GM18867 (cell line): ENCODE data around the gene ISG20.
"Not testable (repeated sequence)": the region's sequence is repeated elsewhere in the genome, so short reads cannot be mapped to it uniquely, and the experiment has no call there.

Experiments used
- ATAC-seq: cut with Tn5 transposase; IDR thresholded peaks from one replicate; pipeline ENCODE4 v1.9.1; 2021; ENCODE audit warnings: mild to moderate bottlenecking, moderate library complexity; ENCODE audit not compliant: unreplicated experiment

ISG20 gene

DNA sequence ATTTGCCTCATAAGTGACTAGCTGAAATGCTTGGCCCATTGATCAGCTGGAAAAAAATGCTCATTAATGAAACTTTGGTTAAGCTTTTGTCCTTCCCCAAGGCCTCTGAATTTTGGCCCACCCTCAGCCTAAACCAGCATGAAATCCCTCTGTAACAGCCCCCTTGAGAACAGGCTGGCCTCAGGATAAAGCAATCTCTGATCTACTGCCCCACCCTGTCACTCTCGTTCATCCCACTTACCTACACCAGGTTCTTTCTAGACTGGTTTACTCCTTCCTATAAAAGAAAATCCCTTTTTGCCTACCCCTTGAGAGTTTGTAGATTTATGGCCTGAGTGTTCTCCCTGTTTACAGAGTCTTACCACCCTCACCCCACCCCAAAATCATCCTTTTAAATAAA, 21.0 kb upstream of the ISG20 start:
- no peak for ATAC-seq

GRCh38 chr15:88618686-88619085, 20.1 kb upstream of the ISG20 start:
- ATAC-seq: no peak

GRCh38 chr15:88619796-88620195, 19.0 kb upstream of the ISG20 start:
- no peak for ATAC-seq

GRCh38 chr15:88620995-88621772, 17.6 kb upstream of the ISG20 start, which contains the start of gene AEN:
Gene AEN, plus strand, starts transcription at chr15:88621340. Its CDS starts 4,870 bp downstream, at chr15:88626210.
- ATAC-seq: peak; percentile 89

- peak; percentile 32 for ATAC-seq
Observed at GRCh38 chr15:88621789-88622604, 16.8 kb upstream of the ISG20 start.

DNA sequence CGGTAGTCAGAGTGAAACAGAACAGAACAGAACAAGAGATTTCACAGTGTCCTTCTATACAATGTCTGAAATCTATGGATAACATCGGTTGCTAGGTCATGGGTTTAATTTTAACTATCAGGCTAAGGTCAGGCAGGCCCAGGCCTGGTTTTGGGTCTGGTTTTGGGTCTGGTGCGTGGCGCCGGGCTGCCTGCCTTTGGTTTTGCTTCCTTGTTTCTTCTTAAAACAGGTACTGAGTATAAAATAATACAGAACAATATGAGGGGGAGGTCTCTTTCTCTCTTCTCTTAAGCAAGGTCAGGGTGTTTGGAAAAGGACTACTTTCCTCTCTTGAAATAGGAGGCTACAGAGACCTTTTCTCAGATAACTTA, 16.2 kb upstream of the ISG20 start:
- ATAC-seq: no peak

- no peak for ATAC-seq
Observed at GRCh38 chr15:88623061-88623460, 15.8 kb upstream of the ISG20 start.

DNA sequence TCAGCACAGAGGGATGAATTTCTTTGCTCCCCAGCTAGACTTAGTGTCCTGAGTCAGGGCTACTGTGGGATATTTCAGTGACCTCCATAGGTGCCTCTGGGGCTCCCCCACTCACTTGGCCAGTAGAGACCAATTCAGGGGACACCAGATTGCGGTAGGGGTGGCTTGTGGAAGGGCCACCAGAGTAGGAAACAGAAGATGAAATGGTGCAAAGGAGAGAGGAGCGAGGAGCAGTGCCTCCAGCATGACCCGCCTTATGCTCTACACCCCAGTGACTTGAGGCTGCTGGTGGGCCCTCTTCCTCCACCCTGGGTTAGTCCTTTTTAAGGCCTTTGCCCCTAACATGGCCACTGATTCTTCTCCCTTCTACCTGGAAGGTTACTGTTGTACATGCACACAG, 15.2 kb upstream of the ISG20 start:
- no peak for ATAC-seq

- peak; percentile 36 for ATAC-seq
Observed at GRCh38 chr15:88624156-88624970, 14.5 kb upstream of the ISG20 start.

GRCh38 chr15:88624971-88625490, 13.8 kb upstream of the ISG20 start:
- no peak for ATAC-seq

DNA sequence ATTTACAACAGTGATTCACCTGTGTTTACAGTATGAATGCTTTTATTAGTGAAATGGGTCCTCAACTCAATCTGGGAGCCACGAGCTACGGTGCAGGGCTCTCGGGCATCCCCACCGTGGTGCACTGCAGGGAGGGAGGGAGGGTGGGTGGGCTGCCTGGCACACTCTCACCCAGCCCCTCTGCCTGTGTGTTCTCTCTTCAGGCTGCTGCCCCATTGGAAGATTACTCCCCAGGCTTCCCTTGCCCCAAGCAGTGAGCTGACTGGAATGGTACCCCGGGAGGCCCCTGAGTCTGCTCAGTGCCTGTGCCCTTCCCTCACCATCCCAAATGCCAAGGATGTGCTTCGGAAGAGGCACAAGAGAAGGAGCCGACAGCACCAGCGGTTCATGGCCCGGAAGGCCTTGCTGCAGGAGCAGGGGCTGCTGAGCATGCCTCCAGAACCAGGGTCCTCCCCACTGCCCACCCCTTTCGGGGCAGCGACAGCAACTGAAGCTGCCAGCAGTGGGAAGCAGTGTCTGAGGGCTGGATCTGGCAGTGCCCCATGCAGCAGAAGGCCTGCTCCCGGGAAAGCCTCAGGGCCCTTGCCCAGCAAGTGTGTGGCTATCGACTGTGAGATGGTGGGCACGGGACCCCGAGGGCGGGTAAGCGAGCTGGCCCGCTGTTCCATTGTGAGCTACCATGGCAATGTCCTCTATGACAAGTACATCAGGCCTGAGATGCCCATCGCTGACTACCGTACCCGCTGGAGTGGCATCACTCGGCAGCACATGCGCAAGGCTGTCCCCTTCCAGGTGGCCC, 12.7 kb upstream of the ISG20 start:
- ATAC-seq: no peak

GRCh38 chr15:88627463-88627862, 11.4 kb upstream of the ISG20 start:
- no peak for ATAC-seq

GRCh38 chr15:88628018-88628654, 10.7 kb upstream of the ISG20 start:
- ATAC-seq: no peak

DNA sequence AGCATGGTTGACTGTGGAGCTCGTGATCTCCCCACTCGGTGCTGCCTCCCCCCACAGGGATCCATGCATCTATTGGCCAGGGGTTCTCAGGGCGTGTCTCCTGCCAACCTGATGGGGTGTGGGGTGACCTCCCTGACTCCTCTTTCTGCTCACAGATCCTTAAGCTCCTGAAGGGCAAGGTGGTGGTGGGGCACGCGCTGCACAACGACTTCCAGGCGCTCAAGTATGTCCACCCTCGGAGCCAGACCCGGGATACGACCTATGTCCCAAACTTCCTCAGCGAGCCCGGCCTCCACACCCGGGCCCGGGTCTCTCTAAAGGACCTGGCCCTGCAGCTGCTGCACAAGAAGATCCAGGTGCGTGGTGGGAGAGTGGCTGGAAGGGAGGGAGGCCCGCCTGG, 9.7 kb upstream of the ISG20 start:
- no peak for ATAC-seq

- ATAC-seq: no peak
Observed at GRCh38 chr15:88630141-88630721, 8.6 kb upstream of the ISG20 start.

DNA sequence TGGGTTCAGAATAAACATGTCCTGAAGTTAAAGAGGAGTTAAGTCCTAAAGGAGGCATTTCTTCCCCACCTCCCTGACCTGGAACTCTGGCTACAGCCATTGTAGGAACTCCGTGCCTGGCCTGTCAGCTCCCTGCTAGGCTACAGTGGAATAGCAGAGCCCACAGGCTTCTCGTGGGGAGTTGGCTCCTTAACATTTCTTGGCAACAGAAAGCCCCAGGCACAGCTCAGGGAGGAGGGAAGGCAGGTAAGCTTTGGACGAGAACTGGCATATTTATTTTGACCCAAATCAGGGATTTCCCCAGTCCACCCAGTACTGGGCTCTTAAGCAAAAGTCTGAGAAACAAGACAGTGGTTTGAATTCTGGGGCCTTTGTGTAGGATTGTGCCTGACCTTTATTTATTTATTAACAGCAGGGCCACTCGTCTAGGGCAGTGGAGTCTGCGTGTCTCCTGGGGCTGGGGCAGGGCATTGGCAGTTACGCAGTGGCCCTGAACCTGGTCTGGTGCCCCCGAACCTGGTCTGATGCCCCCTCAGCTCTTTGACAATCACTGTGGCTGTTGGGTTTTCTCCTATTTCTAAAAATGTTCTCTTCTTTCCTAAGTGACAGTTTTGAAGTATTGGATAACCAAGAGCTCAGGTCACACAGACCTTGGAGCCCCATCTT, 7.9 kb upstream of the ISG20 start:
- ATAC-seq: no peak

DNA sequence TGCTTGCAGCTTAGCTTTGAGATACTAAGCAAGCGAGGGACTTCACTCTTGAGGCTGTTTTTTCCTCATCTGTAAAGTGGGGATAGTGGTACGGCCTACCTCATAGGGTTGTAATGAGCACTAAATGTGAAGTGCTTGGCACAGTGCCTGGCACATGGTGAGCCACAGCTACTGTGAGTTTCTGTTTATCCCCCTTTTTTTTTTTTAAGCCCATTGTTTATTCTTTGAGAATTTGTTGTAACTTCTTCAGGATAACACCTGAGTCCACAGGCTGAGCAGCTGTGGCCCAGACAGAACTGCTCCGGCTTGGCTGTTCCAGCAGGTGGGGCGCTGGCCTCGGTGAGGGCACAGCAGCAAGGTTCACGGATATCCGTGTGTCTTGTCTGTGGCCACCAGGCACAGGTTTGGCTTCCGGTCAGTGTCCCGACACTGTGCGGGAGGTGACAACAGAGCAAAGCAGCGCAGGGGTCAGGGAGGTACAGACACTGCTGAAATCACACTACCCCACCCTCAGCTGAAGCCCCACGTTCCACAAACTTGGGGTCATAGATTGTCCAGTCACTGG, 7.3 kb upstream of the ISG20 start:
- no peak for ATAC-seq

DNA sequence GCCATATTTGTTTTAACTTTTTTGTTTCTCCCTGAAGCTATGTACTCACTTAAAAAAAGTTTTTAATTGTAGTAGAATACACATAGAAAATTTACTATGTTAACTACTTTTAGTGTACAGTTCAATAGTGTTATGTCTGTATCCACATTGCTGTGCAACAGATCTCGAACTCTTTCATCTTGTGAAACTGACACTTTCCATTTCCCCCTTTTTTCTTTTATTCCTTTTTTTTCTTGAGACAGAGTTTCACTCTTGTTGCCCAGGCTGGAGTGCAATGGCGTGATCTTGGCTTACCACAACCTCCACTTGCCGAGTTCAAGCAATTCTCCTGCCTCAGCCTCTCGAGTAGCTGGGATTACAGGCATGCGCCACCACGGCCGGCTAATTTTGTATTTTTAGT, 6.0 kb upstream of the ISG20 start:
- not testable (repeated sequence) for ATAC-seq

DNA sequence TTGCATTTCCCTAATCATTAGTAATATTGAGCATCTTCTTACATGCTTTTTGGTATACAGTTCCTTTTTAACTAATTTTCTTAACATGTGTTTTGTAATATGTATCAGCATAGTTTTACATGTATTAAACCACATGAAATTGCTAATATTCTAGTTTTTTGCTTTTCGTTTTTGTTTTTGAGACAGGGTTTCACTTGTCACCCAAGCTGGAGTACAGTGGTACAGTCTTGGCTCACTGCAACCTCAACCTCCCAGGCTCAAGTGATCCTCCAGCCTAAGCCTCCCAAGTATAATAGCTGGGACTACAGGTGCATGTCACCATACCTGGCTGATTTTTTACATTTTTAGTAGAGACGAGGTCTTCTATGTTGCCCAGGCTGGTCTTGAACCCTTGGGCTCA, 4.4 kb upstream of the ISG20 start:
- no peak for ATAC-seq
